HCT116 (cell line): ENCODE data around the gene PRDX6. TPM values are rescaled to one million over a fixed set of nuclear protein-coding genes. Genes with fewer than 3 reads are reported as not detected.

Experiments used
- ATAC-seq: fragments of 200-7000 bp; cut with Tn5 transposase; 2 replicates; pipeline ENCODE4 v1.9.1; 2020; ENCODE audit warnings: mild to moderate bottlenecking, moderate library complexity
- BruUV-seq: library from RNA; stranded (reverse); fragments of 400-500 nt; replicated peaks from 2 replicates; lab custom pipeline; 2021; lab: Mats Ljungman, UMichigan
- CTCF ChIA-PET: fragments of 300-600 bp; sonication (Branson Sonifier 250); formaldehyde crosslinking; loops from one replicate; lab custom pipeline; 2021; ENCODE audit warnings: antibody characterized with exemption; lab: Charles Lee
- POLR2A ChIA-PET: fragments of 300-600, 350-600 bp; sonication (Branson Sonifier 250); formaldehyde crosslinking; loops from one replicate; lab custom pipeline; 2021; ENCODE audit warnings: antibody characterized with exemption; lab: Charles Lee
- RAD21 ChIA-PET, 2 experiments: fragments of 300-600 bp; sonication (Branson Sonifier 250); formaldehyde crosslinking; loops; one replicate each; lab custom pipeline; 2023; ENCODE audit warnings: low total read pairs in 2 of 2; ENCODE audit not compliant: uncharacterized antibody in 2 of 2, unreplicated experiment in 2 of 2, low non-redundant PET in 1 of 2; lab: Charles Lee
- DNase-seq: peaks from one replicate; pipeline ENCODE4 v3.0.0-alpha.2; 2010; ENCODE audit warnings: low read depth, low spot score
- H2AFZ ChIP-seq: fragments of 200-600 bp; shearing (Covaris generic), sonication (generic); 2 replicates; pipeline ENCODE4 v1.6.1; 2017; ENCODE audit warnings: low read depth, mixed run types, mixed read lengths, antibody characterized with exemption, low read length; ENCODE audit not compliant: poor library complexity, severe bottlenecking
- H3K27ac ChIP-seq: 2 replicates; pipeline ENCODE4 v1.5.1; 2012; ENCODE audit warnings: low read depth, low read length
- H3K27me3 ChIP-seq: fragments of 200-600 bp; sonication (generic); 2 replicates; pipeline ENCODE4 v1.6.1; 2016; ENCODE audit warnings: mixed run types, low read length, mixed read lengths; ENCODE audit not compliant: insufficient read depth
- H3K36me3 ChIP-seq, 2 experiments: fragments of 200-500 bp in 1 of 2; fragments of 200-600 bp in 1 of 2; sonication (Bioruptor generic) in 1 of 2; sonication (generic) in 1 of 2; 2 replicates each; pipeline versions ENCODE4 v1.5.1 to v1.6.1; 2014 to 2016; ENCODE audit warnings: low read length in 2 of 2, inconsistent platforms in 1 of 2, mixed read lengths in 1 of 2, mixed run types in 1 of 2; ENCODE audit not compliant: insufficient read depth in 2 of 2, control insufficient read depth in 1 of 2
- H3K4me1 ChIP-seq, 2 experiments: fragments of 200-600 bp in 1 of 2; sonication (generic) in 1 of 2; 2 replicates each; pipeline versions ENCODE4 v1.5.1 to v1.6.1; 2012 to 2017; ENCODE audit warnings: low read length in 2 of 2, inconsistent platforms in 1 of 2, mild to moderate bottlenecking in 1 of 2, mixed read lengths in 1 of 2, mixed run types in 1 of 2, moderate library complexity in 1 of 2; ENCODE audit not compliant: insufficient read depth in 2 of 2, control insufficient read depth in 1 of 2
- H3K4me2 ChIP-seq: fragments of 200-600 bp; sonication (generic); 2 replicates; pipeline ENCODE4 v1.6.1; 2017; ENCODE audit warnings: mixed run types, low read length, mixed read lengths
- H3K4me3 ChIP-seq, 2 experiments: fragments of 200-600 bp in 1 of 2; sonication (generic) in 1 of 2; replicated peaks in 1 of 2; 2 replicates each; pipeline ENCODE4 v1.5.1; 2011 to 2016; ENCODE audit warnings: low read length in 2 of 2, control low read depth in 1 of 2, low read depth in 1 of 2, mild to moderate bottlenecking in 1 of 2, mixed read lengths in 1 of 2, mixed run types in 1 of 2
- H3K79me2 ChIP-seq: fragments of 200-600 bp; sonication (generic); 2 replicates; pipeline ENCODE4 v1.6.1; 2017; ENCODE audit warnings: mild to moderate bottlenecking, mixed run types, low read length, moderate library complexity, mixed read lengths; ENCODE audit not compliant: insufficient read depth
- H3K9ac ChIP-seq: fragments of 200-600 bp; sonication (generic); 2 replicates; pipeline ENCODE4 v1.6.1; 2016; ENCODE audit warnings: low read length, mixed read lengths
- H3K9me2 ChIP-seq: fragments of 200-600 bp; sonication (generic), shearing (Covaris generic); 2 replicates; pipeline ENCODE4 v1.6.1; 2017; ENCODE audit warnings: mixed run types, mild to moderate bottlenecking, moderate library complexity; ENCODE audit not compliant: insufficient read depth
- H3K9me3 ChIP-seq, 2 experiments: fragments of 200-500 bp in 1 of 2; fragments of 200-600 bp in 1 of 2; sonication (Bioruptor generic) in 1 of 2; sonication (generic) in 1 of 2; 2 replicates each; pipeline ENCODE4 v1.6.1; 2014 to 2017; ENCODE audit warnings: low read length in 2 of 2, mixed read lengths in 2 of 2, inconsistent platforms in 1 of 2, low read depth in 1 of 2, mild to moderate bottlenecking in 1 of 2, mixed run types in 1 of 2, moderate library complexity in 1 of 2; ENCODE audit not compliant: control insufficient read depth in 1 of 2, insufficient read depth in 1 of 2
- H4K20me1 ChIP-seq: fragments of 200-600 bp; sonication (generic), shearing (Covaris generic); 2 replicates; pipeline ENCODE4 v1.6.1; 2017; ENCODE audit warnings: mixed run types, mild to moderate bottlenecking, moderate library complexity; ENCODE audit not compliant: insufficient read depth
- ATF3 ChIP-seq: IDR thresholded peaks from 2 replicates; pipeline ENCODE4 v1.6.1; 2012
- CEBPB ChIP-seq: IDR thresholded peaks from 2 replicates; pipeline ENCODE4 v1.6.1; 2012; ENCODE audit warnings: low read depth
- EGR1 ChIP-seq: IDR thresholded peaks from 2 replicates; pipeline ENCODE4 v1.6.1; 2012; ENCODE audit warnings: low read depth
- ELF1 ChIP-seq: IDR thresholded peaks from 2 replicates; pipeline ENCODE4 v1.6.1; 2012; ENCODE audit warnings: low read depth, borderline replicate concordance
- EZH2phosphoT487 ChIP-seq: fragments of 200-600 bp; IDR thresholded peaks from 2 replicates; pipeline ENCODE4 v1.6.1; 2018; ENCODE audit warnings: antibody characterized with exemption, borderline replicate concordance
- FOSL1 ChIP-seq: IDR thresholded peaks from 2 replicates; pipeline ENCODE4 v1.6.1; 2012; ENCODE audit warnings: low read depth
- POLR2A ChIP-seq: IDR thresholded peaks from 2 replicates; pipeline ENCODE4 v1.7.0; 2011; ENCODE audit warnings: borderline replicate concordance; ENCODE audit not compliant: insufficient read depth, insufficient read length; ENCODE audit errors: extremely low read depth
- POLR2AphosphoS5 ChIP-seq: IDR thresholded peaks from 2 replicates; pipeline ENCODE4 v1.6.1; 2011; ENCODE audit warnings: mild to moderate bottlenecking, low read depth, low read length, moderate library complexity
- REST ChIP-seq: IDR thresholded peaks from 2 replicates; pipeline ENCODE4 v1.6.1; 2012; ENCODE audit warnings: low read depth
- SRF ChIP-seq: IDR thresholded peaks from 2 replicates; pipeline ENCODE4 v1.6.1; 2012; ENCODE audit warnings: low read depth
- TCF7L2 ChIP-seq: IDR thresholded peaks from 2 replicates; pipeline ENCODE4 v1.7.0; 2011; ENCODE audit warnings: borderline replicate concordance, inconsistent platforms; ENCODE audit not compliant: insufficient read depth, insufficient read length; ENCODE audit errors: extremely low read depth
- YY1 ChIP-seq: IDR thresholded peaks from 2 replicates; pipeline ENCODE4 v1.6.1; 2011; ENCODE audit warnings: low read length, low read depth, moderate library complexity, mild to moderate bottlenecking; ENCODE audit not compliant: insufficient replicate concordance; ENCODE audit errors: extremely low read depth
- ZBTB33 ChIP-seq: IDR thresholded peaks from 2 replicates; pipeline ENCODE4 v1.6.1; 2011; ENCODE audit warnings: mild to moderate bottlenecking, low read length, moderate library complexity; ENCODE audit not compliant: insufficient replicate concordance; ENCODE audit errors: extremely low read depth
- ZFX ChIP-seq: fragments of 450-650 bp; IDR thresholded peaks from 2 replicates; pipeline ENCODE4 v1.6.1; 2017
- ZNF274 ChIP-seq: fragments of 200-500 bp; sonication (Bioruptor generic); IDR thresholded peaks from 2 replicates; pipeline ENCODE4 v1.6.1; 2014; ENCODE audit warnings: mild to moderate bottlenecking, low read depth, low read length, inconsistent platforms
- intact Hi-C: fragments of 100-400 bp; cut with micrococcal nuclease; formaldehyde crosslinking; loops from 2 replicates; pipeline ENCODE4 v1.10.0; 2022
- total RNA-seq: library from RNA; stranded (reverse); gene quantifications from one replicate; pipeline ENCODE4 v1.2.1, GENCODE V29; 2021; ENCODE audit not compliant: unreplicated experiment

Gene PRDX6
- total RNA-seq, 1 experiment from 2014 or later, result 286 TPM

- CTCF ChIA-PET, result no interaction called here
- Histone ChIP-seq H3K4me3 (no peak overlapping the region), H2AFZ (no peak overlapping the region), H3K4me2 (no peak overlapping the region), H3K9me3 (no peaks in the 10 kb centered on the region), H3K4me1 (peaks cover 17 to 34% of the 10 kb centered on the region in 2 experiments), H3K27ac (no peak overlapping the region), H4K20me1 (no peaks in the 10 kb centered on the region), H3K27me3 (no peaks in the 10 kb centered on the region), H3K36me3 (no peaks in the 10 kb centered on the region), H3K79me2 (no peaks in the 10 kb centered on the region), H3K9me2 (no peaks in the 10 kb centered on the region), H3K9ac (no peak overlapping the region)
- RAD21 ChIA-PET, result no interaction called here
- no TSS peak for BruUV-seq
- POLR2A ChIA-PET, result no interaction called here
- no peak for TF ChIP-seq EGR1
- TF ChIP-seq ELF1, result no peak
- DNase-seq (no peak), ATAC-seq (no peak)
- intact Hi-C loops, result loop anchor here (5.0 kb wide), 1 partner anchor 45 kb away; the partner anchor contains the start of gene PRDX6
These were observed 44.8 kb upstream of the PRDX6 start for GRCh38 chr1:173432331-173432730.

- Histone ChIP-seq H3K9me2 (no peaks in the 10 kb centered on the region), H3K4me3 (no peak overlapping the region), H3K27ac (no peak overlapping the region), H3K36me3 (no peaks in the 10 kb centered on the region), H3K79me2 (no peaks in the 10 kb centered on the region), H3K27me3 (no peaks in the 10 kb centered on the region), H3K9ac (no peak overlapping the region), H3K4me2 (no peak overlapping the region), H3K4me1 (peaks cover 17 to 29% of the 10 kb centered on the region in 2 experiments), H4K20me1 (no peaks in the 10 kb centered on the region), H3K9me3 (no peaks in the 10 kb centered on the region), H2AFZ (no peak overlapping the region)
- RAD21 ChIA-PET, result no interaction called here
- CTCF ChIA-PET, result no interaction called here
- intact Hi-C loops, result loop anchor here (5.0 kb wide), 1 partner anchor 43 kb away; the partner anchor contains the start of gene PRDX6
- POLR2A ChIA-PET, result no interaction called here
- DNase-seq (no peak), ATAC-seq (no peak)
- BruUV-seq, result no TSS peak
- TF ChIP-seq ATF3, result no peak
- TF ChIP-seq EGR1, result no peak
- TF ChIP-seq REST, result no peak
- TF ChIP-seq ZNF274, result no peak
- TF ChIP-seq EZH2phosphoT487, result no peak
- no peak for TF ChIP-seq YY1
- no peak for TF ChIP-seq CEBPB
- TF ChIP-seq FOSL1, result no peak
- no peak for TF ChIP-seq ZBTB33
- no peak for TF ChIP-seq ZFX
- TF ChIP-seq SRF, result no peak
- TF ChIP-seq TCF7L2, result no peak
- TF ChIP-seq POLR2AphosphoS5, result no peak
- no peak for TF ChIP-seq POLR2A
These were observed 43.3 kb upstream of the PRDX6 start for GRCh38 chr1:173433751-173434326.
